ENCODE measurements around the gene CAMK1.

CAMK1 gene

DNA sequence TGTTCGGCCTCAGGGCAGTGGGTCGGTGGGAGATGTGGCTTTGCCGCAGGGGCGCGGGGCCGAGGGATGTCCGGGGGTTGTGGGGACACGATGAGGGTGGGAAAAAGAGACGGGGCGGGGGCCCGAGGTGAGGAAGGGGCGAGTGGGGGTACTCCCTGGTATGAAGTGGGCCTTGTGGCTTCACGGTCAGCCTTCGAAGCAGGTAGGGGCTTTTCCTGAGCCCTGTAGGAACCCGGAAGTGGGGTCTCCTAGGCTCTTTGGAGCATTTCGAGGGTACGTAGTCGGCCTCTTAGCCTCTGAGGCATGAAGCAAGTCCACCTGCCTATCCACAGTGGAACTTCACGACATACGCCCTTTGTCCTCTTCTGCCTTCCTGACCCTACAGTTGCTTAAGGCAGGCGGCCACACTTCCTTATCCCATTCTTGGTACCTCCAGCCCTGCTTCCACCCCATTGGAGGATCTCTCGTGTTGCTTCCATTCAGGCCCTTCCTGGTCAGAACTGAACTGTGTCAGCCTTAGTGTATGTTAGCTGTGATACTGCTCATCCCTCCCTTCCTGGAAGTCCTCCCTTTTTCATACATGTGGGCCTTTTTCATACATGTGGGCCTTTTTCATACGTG is 23.5 kb upstream of the CAMK1 start:
- DNase-seq, result peak in 1 of 56 donors; percentile 44

DNA sequence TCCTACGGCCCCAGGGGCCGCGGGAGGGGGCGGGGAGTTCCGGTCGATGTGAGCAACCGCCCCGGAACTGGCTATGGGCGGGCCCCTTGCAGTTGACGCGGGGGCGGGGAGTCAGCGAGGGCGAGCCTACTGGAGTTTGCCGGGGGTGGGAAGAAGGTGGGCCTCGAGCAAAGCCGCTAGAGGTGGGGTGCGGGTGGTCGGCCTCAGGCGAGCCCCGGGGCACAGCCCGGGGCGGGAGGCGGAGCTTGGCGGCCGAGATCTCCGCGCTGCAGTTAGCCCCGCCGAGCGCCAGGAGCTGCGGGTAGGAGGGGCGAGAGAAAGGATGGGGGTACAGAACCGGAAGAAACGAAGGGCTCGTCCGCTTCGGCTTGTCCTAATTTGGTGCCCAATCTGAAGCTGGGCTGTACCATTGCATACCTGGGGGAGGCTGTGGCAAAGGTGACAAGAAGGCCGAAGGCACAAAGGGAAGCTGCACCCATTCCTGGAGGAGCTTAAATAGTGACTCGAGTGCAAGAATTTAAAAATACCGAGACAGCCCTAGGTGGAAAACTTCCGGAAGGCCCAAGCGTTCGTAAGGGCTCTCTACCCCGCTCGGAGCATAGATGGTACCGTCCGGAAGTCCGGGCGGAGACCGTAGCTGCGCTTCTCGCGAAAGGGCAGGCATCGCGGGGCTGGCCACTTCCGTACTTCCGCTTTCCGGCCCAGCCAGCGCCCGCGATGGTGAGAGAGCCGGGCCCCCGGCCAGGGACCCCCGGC is 22.8 kb upstream of the CAMK1 start, which contains the start of the genes ARPC4 and TADA3:
ARPC4 (plus strand) TSS at position 678 of the 756 bp plus-strand sequence; CDS start at position 718, 40 bp downstream.
TADA3 (minus strand) TSS at position 69 of the 756 bp plus-strand sequence. CDS start 1,007 bp downstream, outside the sequence.
- peak; percentile 65 to 98 (median 92) for DNase-seq

DNA sequence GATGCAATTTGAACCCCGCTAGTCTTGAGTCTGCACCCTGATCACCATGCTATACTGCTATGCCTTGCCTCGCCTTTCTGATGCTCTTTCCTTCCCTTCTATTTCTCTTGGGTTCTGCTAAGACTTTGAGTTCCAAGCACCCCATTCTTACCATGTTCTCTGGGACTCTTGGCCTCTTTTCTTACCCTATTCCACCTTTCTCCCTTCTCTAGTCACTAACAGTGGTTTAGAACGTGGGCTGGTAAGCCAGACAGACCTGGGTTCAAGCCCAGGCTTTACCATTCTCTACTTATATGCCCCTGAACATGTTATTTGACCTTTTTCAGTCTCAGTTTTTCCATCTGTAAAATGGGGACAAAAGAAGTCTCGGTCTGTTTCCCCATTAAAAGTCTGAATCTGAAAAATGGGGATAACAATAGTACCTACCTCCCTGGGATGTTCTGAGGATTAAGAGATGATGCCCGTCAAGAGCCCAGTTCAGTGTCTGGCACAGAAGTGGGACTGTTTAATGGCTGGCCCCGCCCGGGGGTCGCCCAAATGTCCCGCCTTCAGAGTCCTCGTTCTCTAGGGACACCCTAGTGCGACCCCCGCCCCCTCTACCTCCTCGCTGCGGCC is 22.1 kb upstream of the CAMK1 start:
- DNase-seq, result no peak

DNA sequence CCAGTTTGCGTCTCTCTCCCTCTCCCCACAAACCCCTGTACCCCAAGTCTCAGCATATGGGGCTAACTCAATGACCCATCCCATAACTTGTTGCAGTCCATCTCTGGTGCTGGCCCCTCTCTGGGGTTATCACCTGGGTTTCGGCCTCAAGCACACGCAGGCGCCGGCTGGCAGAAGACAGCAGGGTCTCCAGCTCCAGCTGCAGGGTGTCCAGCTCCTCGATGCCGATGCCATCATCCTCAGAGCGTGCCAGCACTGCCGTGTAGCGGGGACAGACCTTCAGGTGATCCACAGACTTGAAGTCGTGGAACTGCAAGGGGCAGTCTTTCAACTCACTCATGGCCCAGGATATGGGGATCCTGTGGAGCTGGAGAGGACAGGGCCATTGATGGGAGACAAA is 21.4 kb upstream of the CAMK1 start:
- no peak for DNase-seq

DNA sequence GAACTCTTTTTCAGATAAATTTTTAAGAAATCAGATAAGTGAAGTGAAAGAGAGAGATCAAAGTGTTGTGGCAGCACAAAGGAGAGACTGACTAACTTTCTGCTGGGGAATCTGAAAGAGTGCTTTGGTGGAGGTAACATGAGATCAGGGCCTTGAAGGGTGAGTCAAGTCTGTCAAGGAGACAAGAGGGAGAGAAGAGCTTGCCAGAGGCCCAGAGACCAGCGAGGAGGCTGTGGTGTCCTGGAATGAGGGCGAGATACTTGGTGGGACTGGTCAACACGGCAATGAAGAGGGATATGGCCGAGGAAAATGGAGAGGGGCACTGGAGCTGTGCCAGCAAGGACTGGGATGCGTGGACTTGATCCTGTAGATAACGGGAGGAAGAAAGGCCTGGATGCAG is 18.0 kb upstream of the CAMK1 start:
- no peak for DNase-seq

DNA sequence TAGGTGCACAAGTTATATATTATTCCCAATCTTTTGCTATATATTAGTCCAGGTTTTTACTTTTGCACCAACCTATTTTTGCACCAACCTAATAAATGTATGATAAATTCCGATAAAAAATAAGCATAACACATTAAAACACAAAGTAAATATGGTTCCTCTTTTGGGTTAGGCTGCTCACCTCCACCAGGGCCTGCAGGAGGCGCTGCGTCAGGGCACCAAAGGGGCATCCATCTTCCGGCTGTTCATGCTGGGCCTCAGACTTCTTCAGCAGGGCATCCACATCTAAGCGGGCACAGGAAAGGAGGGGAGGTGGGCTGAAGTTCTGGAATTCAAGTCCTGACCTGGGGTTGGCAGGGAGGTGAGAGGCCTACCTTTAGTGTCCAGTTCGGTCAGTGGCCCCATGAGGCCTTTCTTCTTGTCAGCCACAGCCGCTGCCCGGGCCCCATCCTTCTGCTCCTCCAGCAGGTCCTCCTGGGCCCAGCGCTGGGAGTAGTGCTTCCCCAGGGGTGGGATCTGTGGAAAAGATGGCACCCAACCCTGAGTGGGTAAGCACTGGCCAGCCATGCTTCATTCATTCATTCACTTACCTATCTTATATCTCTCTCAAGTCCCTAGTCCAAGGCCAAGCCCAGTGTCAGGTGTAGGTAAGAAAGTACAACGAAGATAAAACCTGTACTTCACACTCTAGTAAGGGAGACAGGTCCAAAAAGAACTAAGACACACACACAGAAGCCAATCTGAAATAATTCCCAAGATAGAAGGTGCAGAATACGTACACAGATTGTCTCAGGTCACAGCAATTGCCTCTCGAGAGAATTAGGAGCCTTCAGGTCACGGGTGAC is 17.3 kb upstream of the CAMK1 start:
- no peak for DNase-seq

DNA sequence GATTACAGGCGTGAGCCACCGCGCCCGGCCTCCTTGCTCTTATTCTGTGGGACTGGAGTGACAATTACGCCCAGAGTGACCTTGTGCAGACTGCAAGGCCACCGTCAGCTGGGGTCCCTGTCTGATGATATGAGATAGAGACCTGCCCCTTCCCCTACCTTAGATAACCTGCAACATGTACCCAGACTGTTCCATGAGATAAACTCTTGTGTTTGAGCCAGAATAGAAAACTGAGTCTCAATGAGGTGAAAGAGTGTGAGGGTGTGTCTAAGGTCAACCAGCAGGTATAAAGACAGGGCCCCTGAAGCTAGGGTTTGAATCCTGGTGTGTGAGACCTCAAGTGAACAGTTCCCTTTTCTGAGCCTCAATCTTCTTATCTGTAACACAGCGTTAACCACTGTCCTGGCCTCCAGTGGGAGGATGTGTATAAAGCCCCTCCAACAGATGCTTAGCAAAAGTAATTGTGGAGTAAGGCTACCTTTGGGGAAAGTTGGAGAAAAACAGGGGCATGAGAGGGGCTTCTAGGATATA is 16.5 kb upstream of the CAMK1 start:
- DNase-seq, result no peak

DNA sequence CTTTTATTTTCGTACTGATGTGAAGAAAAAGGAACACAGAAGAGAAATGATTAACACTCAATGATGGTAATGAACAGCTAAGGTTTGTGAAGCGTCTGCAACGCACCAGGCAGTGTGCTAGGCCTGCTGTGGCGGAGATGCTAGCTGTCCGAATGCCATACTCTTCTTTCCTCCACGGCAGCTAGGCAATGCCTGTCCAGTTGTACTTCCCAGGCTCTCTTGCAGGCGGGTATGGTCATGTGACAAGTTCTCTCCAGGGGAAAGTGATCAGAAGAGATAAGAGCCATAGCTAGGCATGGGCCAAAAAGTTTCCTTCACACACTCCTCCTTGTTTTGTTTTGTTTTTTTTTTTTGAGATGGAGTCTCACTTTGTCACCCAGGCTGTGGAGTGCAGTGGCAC is 15.9 kb upstream of the CAMK1 start:
- no peak for DNase-seq

DNA sequence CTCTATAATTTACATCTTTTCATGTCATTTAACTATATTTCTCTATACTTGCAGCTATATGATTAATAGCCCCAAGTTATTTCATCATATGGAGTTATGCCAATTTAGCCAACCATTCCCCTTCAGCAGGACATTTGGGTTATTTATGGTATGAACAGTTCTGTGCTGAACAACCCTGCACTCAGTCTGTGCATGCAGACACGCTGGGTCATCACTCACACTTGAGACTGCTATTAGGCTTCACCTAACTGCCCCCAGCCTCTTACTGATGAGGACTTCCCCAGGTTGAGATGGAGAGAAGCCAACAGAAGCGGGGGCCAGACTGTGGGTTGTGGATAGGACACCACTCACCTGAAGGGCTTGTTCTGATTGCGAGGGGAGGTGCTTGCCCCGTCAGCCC is 15.2 kb upstream of the CAMK1 start:
- no peak for DNase-seq

DNA sequence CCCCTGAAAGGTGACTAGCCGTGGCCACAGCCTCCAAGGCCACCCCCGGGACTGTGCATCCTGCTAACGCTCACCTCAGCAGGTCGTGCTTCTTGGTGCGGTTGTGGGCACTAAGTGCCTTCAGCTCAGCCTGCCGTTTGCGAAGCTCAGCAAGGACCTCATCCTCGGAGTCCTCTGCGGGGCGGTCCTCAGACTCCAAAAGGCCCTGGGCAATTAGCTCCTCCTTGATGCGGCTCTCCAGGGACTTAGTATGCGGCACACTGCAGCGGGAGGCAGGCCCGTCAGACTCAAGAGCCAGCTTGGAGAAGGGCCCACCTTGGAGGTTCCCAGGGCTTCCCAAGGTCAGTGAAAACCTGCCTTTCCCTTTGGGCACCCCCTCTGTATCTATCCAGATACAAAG is 14.2 kb upstream of the CAMK1 start:
- peak in 17 of 56 donors; percentile 9 to 73 (median 42) for DNase-seq

DNA sequence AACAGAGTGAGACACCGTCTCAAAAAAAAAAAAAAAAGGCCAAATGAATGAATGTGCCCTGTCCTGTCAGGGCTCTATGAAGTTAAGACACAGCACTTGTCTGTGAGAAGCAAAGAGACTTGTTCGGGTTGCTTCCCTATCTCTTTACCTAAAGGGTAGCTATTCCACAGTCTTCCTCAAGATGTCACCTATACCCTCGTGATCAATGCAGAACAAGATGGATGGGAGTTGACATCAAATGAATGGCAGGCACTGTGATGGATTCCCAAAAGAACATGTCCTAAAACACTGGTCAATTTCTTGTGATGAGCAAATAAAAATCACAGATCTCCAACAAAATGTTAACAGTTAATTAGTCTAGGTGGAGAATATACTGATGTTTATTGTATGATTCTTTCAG is 13.0 kb upstream of the CAMK1 start:
- no peak for DNase-seq

DNA sequence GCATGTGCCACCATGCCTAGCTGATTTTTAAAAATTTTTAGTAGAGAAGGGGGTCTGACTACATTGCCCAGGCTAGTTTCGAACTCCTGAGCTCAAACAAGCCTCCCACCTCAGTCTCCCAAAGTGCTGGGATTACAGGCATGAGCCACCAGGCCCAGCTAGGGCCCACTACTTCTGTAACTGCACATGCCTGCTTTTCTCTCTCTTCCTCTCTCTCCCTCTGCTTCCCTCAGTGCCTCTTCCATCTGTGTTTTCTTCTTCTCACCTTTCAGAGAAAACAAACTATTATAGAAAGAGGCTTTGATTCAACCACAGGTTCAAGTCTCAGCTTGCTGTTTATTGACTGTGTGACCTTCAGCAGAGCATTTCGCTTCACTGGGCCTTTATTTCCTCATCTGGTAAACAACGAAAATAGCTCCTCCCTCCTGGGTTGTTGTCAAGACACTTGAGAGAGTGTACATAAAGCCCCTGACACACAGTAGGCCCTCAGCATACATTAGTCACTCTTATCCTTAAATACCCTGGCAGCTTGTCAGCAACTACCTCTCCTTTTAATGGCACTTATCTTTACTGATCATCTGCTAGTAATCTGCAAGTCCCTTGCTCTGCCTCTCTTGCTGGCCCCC is 12.3 kb upstream of the CAMK1 start:
- no peak for DNase-seq

DNA sequence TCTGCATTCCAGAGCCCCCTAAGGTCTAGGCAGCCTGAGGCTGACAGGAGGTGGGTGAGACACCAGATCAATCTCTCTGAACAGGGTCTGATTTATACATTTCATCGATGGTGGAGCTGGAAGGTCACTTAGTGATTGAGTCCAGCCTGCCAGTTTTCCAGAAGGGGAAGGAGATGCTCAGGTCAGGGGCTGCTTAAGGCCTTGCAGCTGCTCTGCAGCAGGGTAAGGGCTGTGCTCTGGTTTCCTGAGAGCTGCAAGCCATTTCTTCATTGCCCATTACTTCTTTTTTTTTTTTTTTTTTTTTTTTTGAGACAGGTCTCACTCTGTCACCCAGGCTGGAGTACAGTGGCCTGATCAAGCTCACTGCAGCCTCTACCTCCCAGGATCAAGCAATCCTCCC is 11.8 kb upstream of the CAMK1 start:
- DNase-seq, result no peak

DNA sequence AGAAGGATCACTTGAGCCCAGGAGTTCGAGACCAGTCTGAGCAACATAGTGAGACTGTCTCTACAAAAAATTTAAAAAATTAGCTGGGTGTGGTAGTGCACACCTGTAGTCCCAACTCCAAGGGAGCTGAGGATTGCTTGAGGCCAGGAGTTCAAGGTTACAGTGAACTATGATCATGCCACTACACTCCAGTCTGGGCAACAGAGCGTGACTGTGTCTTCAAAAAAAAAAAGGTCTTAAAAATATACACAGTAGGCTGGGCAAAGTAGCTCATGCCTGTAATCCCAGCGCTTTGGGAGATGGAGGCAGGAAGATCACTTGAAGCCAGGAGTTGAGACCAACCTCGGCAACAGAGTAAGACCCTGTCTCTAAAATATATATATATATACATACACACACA is 11.2 kb upstream of the CAMK1 start:
- DNase-seq, result no peak

DNA sequence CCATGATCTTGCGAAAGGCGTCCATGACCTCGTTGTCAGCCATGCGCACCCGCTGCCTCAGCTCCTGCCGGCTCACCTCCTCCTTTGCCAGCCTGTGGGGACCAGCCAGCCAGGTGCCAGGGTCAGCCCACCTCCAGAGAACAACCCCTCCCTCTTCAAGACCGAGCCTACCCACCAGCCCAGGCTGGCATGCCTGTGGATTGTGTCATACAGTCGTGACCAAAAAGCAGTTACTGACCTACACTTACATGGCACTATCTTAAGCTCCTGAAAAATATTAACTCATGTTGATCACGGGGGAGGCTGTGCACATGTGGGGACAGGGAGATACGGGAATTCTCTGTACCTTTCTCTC is 10.7 kb upstream of the CAMK1 start:
- DNase-seq, result no peak

DNA sequence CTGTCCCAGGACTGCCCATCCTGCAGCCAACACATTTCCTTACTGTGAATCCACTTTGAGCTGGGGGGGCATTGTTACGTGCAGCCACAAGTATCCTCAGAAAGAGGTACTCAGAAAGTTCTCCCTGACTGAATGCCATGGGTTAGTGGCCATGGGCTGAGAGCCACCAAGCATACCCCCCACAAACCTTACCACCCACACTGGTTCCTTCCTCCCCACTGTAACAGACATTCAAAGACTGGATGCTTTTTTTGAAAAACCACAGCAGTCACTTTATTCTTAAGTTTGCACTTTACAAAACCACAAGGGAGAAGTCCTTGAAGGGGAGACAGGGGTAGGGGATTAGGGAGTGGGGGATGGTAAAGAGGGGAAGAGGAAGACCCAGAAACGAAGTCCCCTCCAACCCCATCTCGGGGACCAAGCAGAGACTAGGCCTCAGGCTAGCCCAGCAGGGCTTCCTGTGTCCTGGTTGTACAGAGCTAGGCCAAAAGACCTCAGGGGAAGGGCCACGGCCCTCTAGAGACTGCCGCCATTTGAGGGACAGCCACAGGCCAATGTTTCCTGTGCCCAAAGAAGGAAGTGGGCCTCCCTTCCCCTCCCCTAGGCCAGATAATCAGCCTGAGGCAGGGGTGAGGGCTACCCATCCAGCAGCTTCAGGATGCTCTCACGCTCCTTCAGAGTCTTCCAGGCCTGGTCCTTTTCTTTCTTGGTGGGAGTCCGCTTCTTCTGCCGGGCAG is 10.1 kb upstream of the CAMK1 start:
- peak in 3 of 56 donors; percentile 23 to 35 (median 24) for DNase-seq

DNA sequence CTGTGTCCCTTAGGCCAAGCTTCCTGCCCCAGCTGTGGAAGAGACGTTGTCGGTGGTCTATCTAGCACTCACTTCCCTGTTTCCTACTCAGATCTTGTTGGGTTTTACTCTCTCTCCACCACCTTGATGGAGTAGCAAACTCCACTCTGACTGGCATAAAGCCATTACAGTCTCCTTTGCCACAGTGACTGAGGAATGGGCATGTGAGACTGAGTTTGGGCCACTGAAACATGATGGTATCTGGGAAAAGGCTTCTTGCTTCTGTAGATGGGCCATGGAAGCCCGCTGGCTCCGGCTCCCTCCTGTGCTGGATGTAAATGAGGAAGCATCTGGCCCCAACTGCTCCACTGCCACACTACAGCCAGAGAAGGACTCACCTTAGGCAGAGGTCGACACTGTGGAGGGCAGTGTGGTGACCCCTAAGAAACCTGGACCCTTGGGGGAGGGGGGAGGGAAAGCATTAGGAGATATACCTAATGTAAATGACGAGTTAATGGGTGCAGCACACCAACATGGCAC is 9.4 kb upstream of the CAMK1 start:
- DNase-seq, result no peak

DNA sequence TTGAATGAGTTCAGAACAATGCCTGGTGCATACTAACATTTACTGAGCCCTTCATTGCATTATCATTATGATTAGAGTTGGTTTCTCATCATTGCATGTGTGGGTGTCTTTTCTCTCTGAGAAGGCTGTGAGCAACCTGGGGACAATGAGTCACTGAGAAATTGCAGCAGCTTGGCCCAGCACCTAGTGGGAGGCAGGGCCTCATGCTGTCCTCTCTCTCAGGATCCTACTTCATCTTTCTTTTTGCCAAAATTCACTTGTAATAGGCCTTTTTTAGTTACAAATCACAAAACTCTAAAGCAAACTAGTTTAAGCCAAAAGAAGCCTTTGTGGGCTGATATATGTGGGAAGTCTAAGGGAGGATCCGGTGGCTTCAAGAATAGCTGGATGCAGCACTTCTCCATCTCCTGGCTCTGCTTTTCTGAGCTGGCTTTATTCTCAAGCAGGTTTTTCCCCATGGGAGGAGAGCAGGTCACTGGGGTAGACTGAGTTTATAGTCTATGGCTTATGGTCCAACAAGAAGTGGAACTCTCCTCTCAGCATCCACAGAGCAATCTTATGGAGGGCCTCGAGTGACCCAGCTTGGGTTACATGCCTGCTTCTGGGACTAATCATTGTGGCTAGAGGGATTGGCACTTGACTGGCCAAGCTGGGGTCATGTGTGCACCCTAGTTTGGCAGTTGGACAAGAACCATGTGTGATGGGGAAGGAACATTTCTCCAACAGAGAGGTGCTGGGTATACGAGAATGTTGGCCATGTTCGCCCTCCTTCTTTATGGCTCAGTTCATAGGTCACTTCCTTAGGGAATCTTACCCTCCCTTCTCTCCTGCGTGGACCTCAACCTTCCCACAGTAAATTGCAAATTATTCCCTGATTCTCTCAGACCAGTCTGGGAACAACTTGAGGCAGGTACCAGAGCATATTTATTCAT is 8.7 kb upstream of the CAMK1 start:
- DNase-seq, result peak in 19 of 56 donors; percentile 8 to 70 (median 30)

DNA sequence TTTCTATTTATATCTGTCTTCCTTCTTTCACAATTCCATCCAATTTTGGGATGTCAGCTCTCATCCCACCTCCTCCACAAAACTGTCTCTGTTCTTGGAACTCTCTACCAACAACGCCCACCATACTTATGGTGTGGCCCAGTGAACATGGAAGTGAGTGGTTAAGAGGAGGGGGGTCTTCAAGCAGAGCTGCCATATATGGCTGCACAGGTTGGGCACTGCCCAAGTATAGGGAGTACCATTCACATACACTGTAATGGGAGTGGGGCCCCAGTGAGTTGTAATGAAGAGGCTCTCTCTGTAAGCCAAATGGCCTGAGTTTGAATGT is 7.9 kb upstream of the CAMK1 start:
- DNase-seq, result no peak

Data from nucleus accumbens (tissue), 56 donors.